Measurements from ENCODE around the gene DNAJA3. TPM values are rescaled to one million over a fixed set of nuclear protein-coding genes. Genes with fewer than 3 reads are reported as not detected.

The DNAJA3 gene
- total and polyA plus RNA-seq, 2 donors (not counting 3 experiments of a cell fraction or from before 2014, with no cell fraction given) = 33.4 to 45.4 TPM

GRCh38 chr16:4488499-4488967, 62.9 kb downstream of the DNAJA3 start:
- H3K4me2 ChIP-seq (ENCODE audit: insufficient read depth, low read length) = peak overlapping the region; percentile 12
- FAIRE-seq = no peak
- ChIA-PET CTCF (interaction anchor here (1.0 to 2.7 kb wide), 5 partner anchors 11 to 60 kb away, joined by 3 to 31 read pairs (median 8); partner anchors contain the start of gene HMOX2), POLR2A (interaction anchor here (1.0 kb wide), 1 partner anchor 12 kb away, joined by 8 read pairs; no protein-coding TSS in a partner anchor)
- no peak for TF ChIP-seq GATA2 (IDR thresholded peaks at IDR 0.05; ENCODE audit: insufficient read depth, insufficient read length, low read depth, low read length)
- no peak for TF ChIP-seq EZH2 (IDR thresholded peaks at IDR 0.05; ENCODE audit: borderline replicate concordance, low read depth, low read length, severe bottlenecking)
- TF ChIP-seq JUN (IDR thresholded peaks at IDR 0.05; ENCODE audit: borderline replicate concordance, insufficient read depth, insufficient read length, low read depth) = no peak
- TF ChIP-seq FOS (IDR thresholded peaks at IDR 0.05; ENCODE audit: borderline replicate concordance, insufficient read depth, low read length) = no peak
- no peak for TF ChIP-seq POLR2AphosphoS5 (IDR thresholded peaks at IDR 0.05; ENCODE audit: insufficient read depth, low read depth, low read length)
- TF ChIP-seq POLR2A (IDR thresholded peaks at IDR 0.05; ENCODE audit: low read depth, low read length) = no peak
- no peak for TF ChIP-seq MAX (IDR thresholded peaks at IDR 0.05; ENCODE audit: insufficient read depth, insufficient read length)
- no peak for TF ChIP-seq CTCF (IDR thresholded peaks at IDR 0.05; ENCODE audit: extremely low read depth in 1 of 2, insufficient read depth in 1 of 2, low read depth in 1 of 2, low read length in 2 of 2)
- TF ChIP-seq MYC (IDR thresholded peaks at IDR 0.05; ENCODE audit: low read depth, low read length) = no peak
- H3K9ac ChIP-seq (replicated peaks; ENCODE audit: extremely low read depth, insufficient read depth, low read length) = no peak overlapping the region
- dilution Hi-C loops (cut with MboI; ENCODE audit: extremely low pct_ligation_motif_present, low sequenced_read_pairs) (no loop called here), intact Hi-C loops (cut with micrococcal nuclease) (no loop called here)
- H3K9me3 ChIP-seq (replicated peaks; ENCODE audit: control insufficient read depth, insufficient read depth, low read length) = no peaks in the 10 kb centered on the region
- peak; percentile 15 for DNase-seq (ENCODE audit: low read depth, low spot score)
- no peaks in the 10 kb centered on the region for H3K27me3 ChIP-seq (ENCODE audit: control insufficient read depth in 2 of 2, insufficient read depth in 2 of 2, low read length in 2 of 2)
- no peak overlapping the region for H3K4me3 ChIP-seq (replicated peaks in 1 of 3; ENCODE audit: insufficient read depth in 1 of 3, low read depth in 1 of 3, low read length in 3 of 3)
- peaks cover 26% of the 10 kb centered on the region for H3K79me2 ChIP-seq (ENCODE audit: control insufficient read depth, insufficient read depth, low read length)
- H2AFZ ChIP-seq (ENCODE audit: low read depth, low read length) = no peak overlapping the region
- peaks cover 15% of the 10 kb centered on the region for H3K4me1 ChIP-seq (ENCODE audit: control insufficient read depth, extremely low read depth, insufficient read depth, low read length)
- BruUV-seq (replicated peaks) = no TSS peak
- H4K20me1 ChIP-seq (replicated peaks; ENCODE audit: control insufficient read depth, extremely low read depth, insufficient read depth, low read length) = no peaks in the 10 kb centered on the region
- peaks cover 3 to 7% of the 10 kb centered on the region in 2 experiments for H3K36me3 ChIP-seq (ENCODE audit: control insufficient read depth in 2 of 2, extremely low read depth in 1 of 2, insufficient read depth in 2 of 2, low read length in 2 of 2)
- peak overlapping the region; percentile 21 for H3K27ac ChIP-seq (ENCODE audit: insufficient read depth, low read depth, low read length)
- no peaks in the 10 kb centered on the region for H3K9me1 ChIP-seq (replicated peaks; ENCODE audit: control insufficient read depth, extremely low read depth, insufficient read depth, low read length)

Data from endothelial cell of umbilical vein (primary cell).